ENCODE measurements around the gene MOGAT3.

The MOGAT3 gene

DNA sequence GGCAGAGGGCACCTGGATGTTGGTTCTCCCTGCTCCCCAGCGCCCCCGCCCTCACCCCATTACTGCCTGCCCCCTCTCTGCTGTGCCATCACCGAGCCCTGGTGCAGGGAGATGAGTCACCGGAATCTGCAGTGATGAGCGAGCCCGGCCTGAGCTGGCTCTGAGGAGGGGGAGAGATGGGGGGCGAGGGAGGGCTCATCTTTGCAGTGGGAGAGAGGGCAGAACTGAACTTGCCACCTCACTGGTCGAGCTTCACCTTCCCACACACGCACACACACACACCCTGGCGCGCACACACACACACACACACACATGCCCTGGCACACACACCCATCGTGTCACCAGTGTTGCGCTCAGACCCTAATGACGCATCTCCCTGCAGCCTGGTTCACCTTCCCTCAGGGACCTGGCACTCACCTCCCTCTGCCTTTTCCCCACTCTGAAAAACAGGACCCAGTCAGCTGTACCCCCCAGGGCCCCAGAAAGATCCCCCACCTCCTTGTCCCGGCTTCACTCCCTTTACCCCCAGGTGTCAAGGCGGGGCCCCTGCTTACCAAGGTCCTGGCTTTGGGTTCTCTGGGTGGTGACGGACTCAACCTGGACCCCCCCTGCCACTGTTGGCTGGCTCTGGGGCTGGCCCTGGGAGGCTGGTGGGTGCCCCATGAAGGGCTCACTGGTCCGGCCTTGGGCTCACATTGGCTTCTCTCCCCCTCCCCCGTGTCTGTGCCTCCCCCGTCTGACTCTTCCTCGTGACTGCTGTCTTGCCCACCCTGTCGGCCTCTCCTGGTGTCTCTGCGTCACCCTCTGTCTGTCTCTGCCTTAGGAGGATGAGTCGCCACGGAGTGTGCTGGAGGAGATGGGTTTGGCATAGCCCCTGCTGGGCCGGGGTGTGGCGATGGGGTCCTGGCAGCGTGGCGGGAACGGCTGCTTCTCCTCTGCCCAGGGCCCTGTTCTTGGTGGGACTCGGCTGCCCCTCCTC is 40.9 kb downstream of the MOGAT3 start:
- DNase-seq = no peak

DNA sequence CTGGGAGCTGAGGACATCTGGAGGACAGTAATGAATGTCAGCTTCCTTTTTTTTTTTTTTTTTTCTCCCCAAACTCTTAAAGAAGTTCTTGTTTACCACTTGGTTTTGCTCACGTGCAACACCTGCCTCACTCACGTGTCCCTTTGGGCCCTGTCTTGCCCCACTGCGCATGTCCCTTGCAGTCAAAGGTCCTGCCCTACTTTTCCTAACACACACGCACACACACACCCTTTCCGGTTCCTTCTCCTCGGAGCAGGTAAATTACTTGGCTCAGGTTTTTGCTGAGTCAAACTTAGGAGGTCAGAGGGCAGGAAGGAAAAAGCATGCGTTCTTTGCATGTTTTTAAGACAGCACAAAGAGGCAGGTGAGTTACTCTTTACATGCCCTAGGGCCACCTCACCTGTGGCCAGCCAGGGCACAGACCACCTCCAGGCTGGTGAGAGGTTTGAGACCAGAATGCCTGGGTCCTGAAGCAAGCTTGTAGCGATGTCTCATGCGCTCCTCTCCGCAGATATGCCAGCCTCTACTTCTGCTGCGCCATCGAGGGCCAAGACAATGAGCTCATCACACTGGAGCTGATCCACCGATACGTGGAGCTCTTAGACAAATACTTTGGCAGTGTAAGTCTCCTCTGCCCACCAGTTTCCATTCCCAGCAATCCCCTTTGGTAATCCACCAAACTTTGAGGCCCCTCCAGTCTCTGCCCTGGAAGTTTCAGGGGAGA is 43.8 kb downstream of the MOGAT3 start:
- DNase-seq = no peak

DNA sequence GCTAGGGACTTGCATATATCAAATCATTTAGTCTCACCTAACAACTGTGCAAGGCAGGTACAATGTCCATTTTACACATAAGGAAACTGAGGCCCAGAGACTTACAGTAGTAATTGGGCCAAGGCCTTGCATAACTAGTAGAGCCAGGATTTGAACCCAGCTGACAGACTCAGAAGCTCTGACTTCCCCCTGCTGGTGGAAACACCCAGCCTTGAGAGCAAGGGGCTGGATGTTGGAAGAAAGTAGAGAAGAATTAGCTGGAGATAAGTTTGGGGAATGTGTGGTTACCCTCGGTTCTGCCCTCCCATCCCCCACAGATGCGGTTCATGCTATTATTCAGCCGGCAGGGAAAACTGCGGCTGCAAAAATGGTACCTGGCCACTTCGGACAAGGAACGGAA is 44.6 kb downstream of the MOGAT3 start:
- no peak for DNase-seq

DNA sequence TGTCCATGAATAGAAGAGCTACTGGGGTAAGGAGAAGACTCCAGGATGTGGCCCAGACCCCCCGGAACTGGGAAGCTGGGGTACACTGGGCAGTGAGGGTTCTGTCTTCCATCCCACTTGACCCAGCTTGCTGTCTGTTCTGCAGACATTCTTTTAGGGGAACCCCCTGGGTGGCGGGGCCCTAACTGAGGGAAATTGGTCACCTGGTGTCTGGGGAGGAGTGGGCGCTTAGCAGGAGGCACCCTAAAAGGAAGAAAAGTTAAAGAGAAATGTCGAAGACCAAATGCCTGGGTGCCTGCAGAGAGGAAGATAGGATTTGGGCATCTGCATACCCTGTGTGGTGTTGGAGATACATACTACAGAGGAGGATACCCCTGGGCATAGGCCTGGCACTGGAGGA is 45.5 kb downstream of the MOGAT3 start:
- DNase-seq = no peak

DNA sequence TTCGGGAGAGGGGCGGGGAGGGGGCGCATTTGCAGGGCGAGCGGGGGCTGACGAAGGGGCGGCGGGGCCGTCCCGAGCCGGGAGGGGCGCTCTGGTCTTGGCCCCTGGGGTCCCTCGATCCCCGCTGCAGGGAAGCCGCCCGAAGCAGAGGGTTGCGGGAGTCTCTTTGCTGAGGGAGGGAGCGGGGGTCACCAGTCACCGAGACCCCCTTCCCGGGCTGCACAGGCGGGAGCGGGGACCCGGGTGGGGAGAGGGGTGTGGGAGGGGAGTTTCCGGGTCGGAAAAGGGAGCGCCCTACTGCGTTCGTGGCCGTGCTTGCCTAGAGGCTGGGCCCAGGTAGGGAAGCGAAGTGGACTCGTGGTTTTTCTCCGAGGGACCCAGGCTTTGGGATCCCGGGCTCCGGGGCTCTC is 46.1 kb downstream of the MOGAT3 start:
- no peak for DNase-seq

DNA sequence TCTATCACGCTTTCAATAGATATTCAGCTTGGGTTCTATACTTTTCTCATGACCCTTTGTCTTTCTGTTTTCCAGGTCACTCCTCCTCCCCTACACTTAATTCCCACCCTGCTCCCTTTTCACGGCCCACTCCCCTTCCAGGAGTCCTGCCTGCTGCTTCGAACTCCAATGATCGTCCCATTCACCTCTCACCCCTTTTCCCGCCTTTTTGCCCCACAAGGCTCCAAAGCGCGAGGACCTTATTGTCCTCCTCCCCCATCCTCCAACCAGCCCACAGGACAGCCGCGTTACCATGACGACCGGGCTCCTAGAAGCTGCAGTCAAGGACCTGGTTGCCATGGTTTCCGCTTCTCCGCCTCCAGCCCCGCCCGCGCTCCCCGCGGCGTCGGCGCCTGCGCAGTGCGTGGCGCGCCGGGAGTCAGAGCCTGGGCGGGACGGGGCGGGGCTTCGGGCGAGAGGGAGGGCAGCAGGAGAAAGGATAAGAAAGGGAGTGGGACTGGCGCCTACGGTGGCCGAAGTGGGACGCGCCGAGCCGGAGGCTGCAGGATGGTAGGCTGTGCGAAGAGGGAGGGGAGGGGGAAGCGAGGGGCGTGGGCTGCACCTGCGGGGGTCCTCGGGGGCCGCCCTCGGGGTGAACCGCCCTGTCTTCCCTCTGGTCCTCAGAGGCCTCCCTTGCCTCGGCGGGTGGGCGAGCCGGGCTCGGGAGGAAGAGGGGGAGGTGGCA is 46.7 kb downstream of the MOGAT3 start, which contains the start of gene AP1S1:
TSS of gene AP1S1 (plus strand) at position 508 of the 724 bp plus-strand sequence. CDS start at position 547, 39 bp downstream.
- DNase-seq = peak; percentile 95

DNA sequence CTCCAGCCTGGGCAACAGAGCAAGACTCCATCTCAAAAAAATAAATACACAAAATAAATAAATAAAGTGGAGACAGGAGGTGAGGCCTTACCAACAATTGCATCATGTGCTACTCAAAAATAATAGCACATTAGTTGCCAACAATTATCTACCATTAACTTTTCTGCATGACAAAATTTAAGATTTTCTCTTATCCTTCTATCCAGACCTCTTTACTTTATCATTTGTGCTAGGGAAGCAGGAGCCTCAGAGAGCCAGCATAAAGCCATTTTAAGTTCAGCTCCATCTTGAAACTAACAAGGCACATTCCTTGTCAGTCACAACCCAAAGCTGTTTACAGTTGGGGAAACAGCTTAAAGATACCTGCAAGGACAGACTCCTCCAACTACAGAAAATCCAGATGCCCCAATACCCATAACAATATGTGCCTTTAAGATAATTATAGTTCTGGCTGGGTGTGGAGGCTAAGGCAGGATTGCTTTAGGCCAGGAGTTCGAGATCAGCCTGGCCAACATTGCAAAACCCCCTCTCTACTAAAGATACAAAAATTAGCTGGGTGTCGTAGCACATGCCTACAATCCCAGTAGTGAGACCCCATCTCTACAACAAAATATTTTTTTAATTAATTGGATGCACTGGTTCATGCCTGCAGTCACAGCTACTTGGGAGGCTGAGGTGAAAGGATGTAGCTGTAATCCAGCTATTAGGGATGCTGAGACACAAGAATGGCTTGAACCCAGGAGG is 48.8 kb downstream of the MOGAT3 start:
- DNase-seq = no peak

Measured in DMS 273 treated with DMSO at 0.1 percent for 48 hours (cell line).